H4 (cell line): Measurements from ENCODE around the gene ACCS. TPM values are rescaled to one million over a fixed set of nuclear protein-coding genes. Genes with fewer than 3 reads are reported as not detected.

Experiments
- DNase-seq: peaks from one replicate; pipeline ENCODE4 v3.0.0-alpha.2; 2015; ENCODE audit warnings: low spot score
- total RNA-seq: library from RNA; depleted of rRNA; stranded (reverse); fragments of >200 nt; shearing (Covaris generic); gene quantifications from 2 replicates; pipeline ENCODE4 v1.2.3, GENCODE V29; 2014

The ACCS gene
- total RNA-seq, 1 experiment from 2014 or later = 3.1 TPM

- DNase-seq = no peak
These were observed 24.5 kb downstream of the ACCS start for GRCh38 chr11:44090539-44090938.

DNA sequence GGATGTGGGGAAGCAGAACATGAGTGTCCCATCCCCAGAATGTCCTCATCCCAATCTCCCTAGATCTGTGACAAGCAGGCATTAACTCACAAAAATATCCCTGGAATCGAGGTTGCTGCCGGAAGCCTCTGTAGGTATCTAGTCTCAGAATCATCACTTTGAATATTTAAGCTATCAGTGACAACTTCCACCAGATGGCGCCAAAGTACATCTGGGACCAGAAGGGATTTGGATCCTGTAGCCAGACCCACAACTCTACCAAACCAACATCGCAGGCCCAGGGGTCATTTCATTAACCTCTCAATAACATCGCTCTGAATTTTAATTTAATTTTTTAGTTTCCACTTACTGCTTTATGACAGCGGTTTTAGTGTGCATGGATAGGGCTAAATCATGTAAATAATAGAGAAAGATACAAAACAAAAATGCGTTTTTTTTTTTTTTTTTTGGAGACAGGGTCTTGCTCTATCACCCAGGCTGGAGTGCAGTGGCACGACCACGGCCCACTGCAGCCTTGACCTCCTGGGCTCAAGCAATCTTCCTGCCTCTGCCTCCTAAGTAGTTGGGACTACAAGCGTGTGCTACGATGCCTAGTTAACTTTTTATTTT lies 28.3 kb downstream of the ACCS start:
- DNase-seq = peak; percentile 76

DNA sequence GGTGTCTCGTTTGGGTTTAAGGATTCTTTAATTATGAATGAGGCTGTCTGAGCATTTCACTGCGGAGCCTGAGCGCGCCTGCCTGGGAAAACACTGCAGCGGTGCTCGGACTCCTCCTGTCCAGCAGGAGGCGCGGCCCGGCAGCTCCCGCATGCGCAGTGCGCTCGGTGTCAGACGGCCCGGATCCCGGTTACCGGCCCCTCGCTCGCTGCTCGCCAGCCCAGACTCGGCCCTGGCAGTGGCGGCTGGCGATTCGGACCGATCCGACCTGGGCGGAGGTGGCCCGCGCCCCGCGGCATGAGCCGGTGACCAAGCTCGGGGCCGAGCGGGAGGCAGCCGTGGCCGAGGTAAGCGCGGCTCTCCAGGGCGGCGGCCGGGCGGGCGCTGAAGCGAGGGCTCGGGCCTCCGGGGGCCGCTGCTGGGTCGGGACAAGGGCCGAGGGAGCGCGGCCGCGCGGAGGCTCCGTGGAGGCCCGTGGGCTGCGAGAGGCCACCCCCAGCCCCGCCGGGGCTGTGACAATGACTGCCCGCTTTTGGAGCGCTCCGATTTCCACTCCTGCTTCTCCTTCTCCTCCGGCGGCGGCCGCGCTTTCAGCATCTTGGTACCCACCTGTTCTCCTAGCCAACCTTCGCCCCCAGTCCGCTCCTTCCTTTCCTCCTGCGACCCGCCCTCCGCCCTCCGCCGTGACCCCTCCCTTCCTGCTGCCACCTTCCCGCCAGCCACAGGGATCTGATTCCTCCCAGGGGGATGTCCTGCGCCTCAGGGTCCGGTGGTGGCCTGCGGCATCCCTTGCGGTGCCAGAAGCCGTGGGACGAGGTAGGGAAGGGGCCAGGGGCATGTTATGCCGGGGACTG lies 29.7 kb downstream of the ACCS start, which contains the start of gene EXT2:
TSS of gene EXT2 (plus strand) at position 173 of the 854 bp plus-strand sequence. CDS start 12,035 bp downstream, outside the sequence.
- peak; percentile 79 for DNase-seq

DNA sequence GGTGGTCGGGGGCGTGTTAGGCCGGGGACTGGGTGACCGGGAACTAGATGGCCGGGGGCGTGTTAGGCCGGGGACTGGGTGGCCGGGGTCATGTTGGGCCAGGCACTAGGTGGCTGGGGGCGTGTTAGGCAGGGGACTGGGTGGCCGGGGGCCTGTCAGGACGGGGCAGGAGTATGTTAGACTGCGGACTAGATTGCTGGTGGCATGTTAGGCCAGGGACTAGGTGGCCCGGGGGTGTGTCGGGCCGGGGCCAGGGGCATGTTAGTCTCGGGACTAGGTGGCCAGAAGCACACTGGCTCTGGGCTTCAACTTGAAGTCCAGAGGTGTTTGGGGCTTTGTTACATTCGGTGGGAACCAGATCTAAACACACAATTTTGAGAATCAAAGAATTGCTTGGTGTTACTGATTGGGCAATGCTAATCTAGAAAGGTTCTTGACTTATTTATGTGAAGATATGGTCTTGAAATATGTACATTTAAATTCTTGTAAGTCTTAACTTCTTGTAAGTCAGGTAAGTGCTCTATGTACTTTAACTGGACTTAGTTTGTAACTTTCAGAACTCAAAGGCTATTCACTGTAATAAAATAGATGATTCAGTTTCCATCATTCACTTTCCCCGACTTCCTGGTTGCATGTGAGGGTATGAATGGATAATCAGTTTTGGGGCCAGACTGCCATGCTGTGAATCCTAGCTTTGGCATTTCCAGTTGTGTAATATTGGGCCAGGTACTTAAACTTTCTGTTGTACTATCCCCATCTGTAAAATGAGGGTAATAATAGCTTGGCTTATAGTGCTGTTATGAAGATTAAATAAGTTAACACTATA lies 30.5 kb downstream of the ACCS start:
- no peak for DNase-seq

- no peak for DNase-seq
These were observed 31.8 kb downstream of the ACCS start for GRCh38 chr11:44097821-44098220.

- DNase-seq = no peak
These were observed 35.0 kb downstream of the ACCS start for GRCh38 chr11:44101098-44101497.

- DNase-seq = no peak
These were observed 38.6 kb downstream of the ACCS start for GRCh38 chr11:44104481-44105294.

GRCh38 chr11:44108260-44108659 lies 42.2 kb downstream of the ACCS start:
- DNase-seq = no peak

DNA sequence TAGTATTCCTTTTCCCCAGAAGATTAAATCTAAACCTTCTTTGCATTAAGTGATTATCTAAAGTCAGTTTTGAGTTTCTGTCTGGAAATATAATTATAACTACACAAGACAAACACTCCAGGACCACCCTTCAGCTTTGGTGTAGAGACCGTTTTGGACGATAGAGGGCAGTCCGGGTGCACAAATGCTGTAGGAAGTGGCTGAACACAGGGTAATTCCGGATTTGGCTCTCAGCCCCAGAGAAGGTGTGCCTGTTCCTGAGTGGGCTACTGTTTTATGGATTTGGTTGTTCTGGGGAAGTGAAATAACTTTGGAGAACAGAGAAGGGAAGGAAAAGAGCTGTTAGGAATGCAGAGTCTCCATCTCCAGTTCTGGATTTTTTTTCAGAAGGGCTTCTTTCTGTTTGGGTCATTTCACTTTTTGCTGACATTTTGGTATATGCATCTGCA lies 44.2 kb downstream of the ACCS start:
- peak; percentile 57 for DNase-seq

- no peak for DNase-seq
These were observed 46.2 kb downstream of the ACCS start for GRCh38 chr11:44112091-44112821.

GRCh38 chr11:44113018-44113417 lies 46.9 kb downstream of the ACCS start:
- no peak for DNase-seq

DNA sequence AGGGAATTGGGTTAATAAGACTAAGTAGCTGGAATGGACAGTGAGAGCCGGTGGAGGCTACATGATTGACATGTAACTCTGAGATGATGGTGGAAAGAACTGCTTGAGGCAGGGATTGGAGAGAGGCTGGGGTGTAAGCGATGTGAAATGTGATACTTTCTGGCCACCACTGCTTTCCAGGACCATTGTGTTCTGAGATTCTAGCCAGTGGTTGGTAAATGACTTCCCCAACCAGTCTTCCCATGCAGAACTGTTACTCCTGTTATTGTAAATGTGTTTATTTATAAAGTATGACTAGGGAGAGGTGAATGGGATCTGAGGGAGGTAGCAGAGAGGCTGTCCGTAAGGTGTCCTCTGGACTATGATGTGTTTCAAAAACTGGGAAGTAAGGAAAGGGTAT lies 47.5 kb downstream of the ACCS start:
- DNase-seq = no peak

DNA sequence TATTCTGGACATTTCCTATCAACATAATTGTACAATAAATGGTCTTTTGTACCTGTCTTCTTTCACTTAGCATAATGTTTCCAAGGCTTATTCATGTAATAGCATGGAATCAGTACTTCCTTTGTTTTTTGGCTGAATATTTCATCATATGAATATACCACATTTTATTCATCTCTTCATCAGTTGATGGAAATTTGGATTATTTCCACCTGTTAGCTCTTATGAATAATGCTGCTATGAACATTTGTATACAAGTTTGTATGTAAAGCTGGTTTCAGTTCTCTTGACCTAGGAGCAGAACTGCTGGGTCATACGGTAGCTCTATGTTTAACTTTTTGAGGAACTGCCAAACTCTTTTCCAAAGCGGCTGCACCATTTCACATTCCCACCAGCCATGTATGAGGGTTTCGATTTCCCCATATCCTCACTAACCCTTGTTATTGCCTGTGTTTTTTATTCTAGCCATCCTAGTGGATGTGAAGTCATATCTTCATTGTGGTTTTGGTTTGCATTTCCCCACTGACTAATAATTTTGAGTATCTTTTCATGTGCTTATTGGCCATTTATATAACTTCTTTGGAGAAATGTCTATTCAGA lies 50.3 kb downstream of the ACCS start:
- DNase-seq = no peak

DNA sequence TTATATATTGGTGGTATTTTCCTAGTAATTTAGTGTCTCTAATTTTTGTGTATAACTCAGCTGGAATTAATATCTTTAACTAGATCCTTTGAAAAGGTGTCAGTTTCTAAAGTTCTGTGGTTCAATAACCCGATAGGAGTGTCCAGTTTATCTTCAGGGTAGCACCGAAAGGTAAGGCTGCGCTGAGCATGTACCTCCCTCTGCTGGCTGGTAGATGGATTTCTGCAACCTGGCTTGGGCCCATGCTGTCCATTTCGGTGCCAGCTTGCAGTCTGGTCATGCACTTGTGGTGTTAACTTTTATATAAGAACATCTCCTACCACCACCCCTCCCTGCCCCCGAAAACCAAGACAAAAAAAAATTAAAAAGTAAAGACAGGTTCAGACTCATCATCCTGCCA lies 54.1 kb downstream of the ACCS start:
- no peak for DNase-seq

DNA sequence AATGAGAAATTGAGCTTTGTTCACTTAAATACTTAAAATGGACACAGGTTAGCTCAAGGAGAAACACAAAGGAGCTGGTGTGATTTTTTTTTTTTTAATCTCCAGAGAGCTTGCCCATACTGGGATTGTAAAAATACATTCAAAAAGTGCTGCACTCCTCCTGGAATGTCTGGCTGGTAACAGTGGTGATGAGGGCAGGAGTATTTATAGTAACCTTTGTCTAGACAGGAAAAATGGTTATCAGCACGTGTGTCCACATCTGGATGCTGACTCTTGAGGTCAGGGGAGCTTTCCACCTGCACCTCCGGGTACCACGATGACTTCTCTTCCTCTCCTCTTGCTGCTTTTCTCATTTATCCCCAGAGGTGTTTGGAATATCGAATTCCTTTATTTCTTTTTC lies 59.5 kb downstream of the ACCS start:
- DNase-seq = no peak

- no peak for DNase-seq
These were observed 60.2 kb downstream of the ACCS start for GRCh38 chr11:44126304-44126703.

GRCh38 chr11:44127130-44127529 lies 61.1 kb downstream of the ACCS start:
- DNase-seq = no peak

DNA sequence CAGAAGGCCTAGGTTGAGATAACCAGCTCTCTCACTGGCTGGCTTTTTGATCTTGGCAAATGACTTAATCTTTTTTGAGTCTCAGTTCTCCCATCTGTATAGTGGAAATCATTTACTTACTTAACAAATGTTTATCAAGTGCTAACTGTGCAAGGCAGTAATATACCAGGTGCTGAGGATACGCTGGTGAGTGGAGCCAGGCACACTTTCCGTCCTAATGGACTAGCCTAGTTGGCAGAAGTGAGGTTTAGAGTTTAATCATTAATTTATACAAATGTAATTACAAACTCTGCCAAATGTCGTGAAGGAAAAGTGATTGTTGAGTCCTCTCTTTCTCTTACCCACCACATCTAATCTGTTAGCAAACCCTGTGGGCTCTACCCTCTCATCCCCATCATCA lies 62.7 kb downstream of the ACCS start:
- DNase-seq = no peak

- DNase-seq = no peak
These were observed 64.7 kb downstream of the ACCS start for GRCh38 chr11:44130751-44131150.

GRCh38 chr11:44133335-44133946 lies 67.4 kb downstream of the ACCS start:
- DNase-seq = peak; percentile 31
